Gastroesophageal sphincter (tissue), 4 donors: Measurements from ENCODE around the gene AATK. TPM values are rescaled to one million over a fixed set of nuclear protein-coding genes. Genes with fewer than 3 reads are reported as not detected.

Experiments used
- ATAC-seq: fragments of 150-250 bp; one replicate; pipeline ENCODE4 v1.9.1; 2016; ENCODE audit warnings: mild to moderate bottlenecking, moderate library complexity
- H3K27ac ChIP-seq, 4 donors: fragments of 200-600 bp; sonication (generic) in 3 of 4; 1 replicate in 3 of 4; 2 replicates in 1 of 4; pipeline ENCODE4 v1.5.1; 2016 to 2019
- H3K27me3 ChIP-seq: fragments of 200-600 bp; sonication (generic); one replicate; pipeline ENCODE4 v1.5.1; 2019
- H3K36me3 ChIP-seq, 2 donors: fragments of 200-600 bp; sonication (generic); one replicate each; pipeline ENCODE4 v1.5.1; 2019; ENCODE audit warnings: control low read depth in 1 of 2
- H3K4me1 ChIP-seq, 3 donors: fragments of 200-600 bp; sonication (generic); 1 replicate in 2 of 3; 2 replicates in 1 of 3; pipeline ENCODE4 v1.5.1; 2016 to 2019; ENCODE audit warnings: control low read depth in 2 of 3
- H3K4me3 ChIP-seq, 2 donors: fragments of 200-600 bp; sonication (generic); one replicate each; pipeline ENCODE4 v1.5.1; 2019; ENCODE audit warnings: mild to moderate bottlenecking in 1 of 2, moderate library complexity in 1 of 2
- H3K9me3 ChIP-seq, 3 donors: fragments of 200-600 bp; sonication (generic); one replicate each; pipeline ENCODE4 v1.5.1; 2017 to 2019; ENCODE audit warnings: control low read depth in 2 of 3
- CTCF ChIP-seq, 4 experiments: fragments of 200-600 bp in 2 of 4; fragments of 450-650 bp in 2 of 4; sonication (generic) in 1 of 4; IDR thresholded peaks; one replicate each; pipeline ENCODE4 v1.5.1; 2017 to 2019; ENCODE audit warnings: antibody characterized with exemption in 4 of 4, mild to moderate bottlenecking in 2 of 4, moderate library complexity in 2 of 4
- EP300 ChIP-seq: sonication (generic); formaldehyde crosslinking; IDR thresholded peaks from one replicate; pipeline ENCODE4 v1.6.1; 2017; ENCODE audit warnings: antibody characterized with exemption, mild to moderate bottlenecking
- POLR2A ChIP-seq, 2 donors: fragments of 450-650 bp; IDR thresholded peaks; one replicate each; pipeline ENCODE4 v1.6.1; 2017; ENCODE audit warnings: antibody characterized with exemption in 2 of 2, mild to moderate bottlenecking in 2 of 2, moderate library complexity in 1 of 2
- POLR2AphosphoS5 ChIP-seq: sonication (generic); formaldehyde crosslinking; IDR thresholded peaks from one replicate; pipeline ENCODE4 v1.6.1; 2017; ENCODE audit warnings: antibody characterized with exemption
- WGBS, 2 donors: methylation state at CpG; one replicate each; pipeline ENCODE4 v1.1.5; 2018; ENCODE audit warnings: low coverage in 1 of 2; 5-methylcytosine and 5-hydroxymethylcytosine counted together
- total RNA-seq, 4 donors: library from RNA; depleted of rRNA; stranded (reverse); fragments of >200 nt; gene quantifications; one replicate each; pipeline ENCODE4 v1.1.0, GENCODE V29; 2016

The AATK gene
- total RNA-seq, 4 donors from 2014 or later = 14.5 to 28.0 (median 22.1) TPM

GRCh38 chr17:81171941-81172340, 5.9 kb upstream of the AATK start:
- no peak for ATAC-seq

GRCh38 chr17:81170727-81171494, 4.9 kb upstream of the AATK start:
- Histone ChIP-seq H3K9me3 (peaks cover 0 to 4% (median 0%) of the 10 kb centered on the region in 3 donors), H3K36me3 (no peaks in the 10 kb centered on the region), H3K4me1 (peaks cover 0 to 8% (median 3%) of the 10 kb centered on the region in 3 donors), H3K27me3 (peaks cover 5% of the 10 kb centered on the region), H3K4me3 (no peak overlapping the region), H3K27ac (no peak overlapping the region)
- WGBS, 2 donors = 40% methylated on average over 1 of the region's 15 CpGs; no CpG with 5 or more reads in 1 of the 2 donors
- no peak for TF ChIP-seq POLR2A (IDR thresholded peaks at IDR 0.05)
- TF ChIP-seq EP300 = no peak
- no peak for TF ChIP-seq POLR2AphosphoS5
- TF ChIP-seq CTCF (IDR thresholded peaks at IDR 0.05) = no peak
- no peak for ATAC-seq

More at GRCh38 chr17:81171941-81172340, 5.9 kb upstream of the AATK start:
- Histone ChIP-seq H3K36me3 (no peaks in the 10 kb centered on the region), H3K4me3 (no peak overlapping the region), H3K4me1 (peaks cover 0 to 1% (median 0%) of the 10 kb centered on the region in 3 donors), H3K27me3 (peaks cover 5% of the 10 kb centered on the region), H3K27ac (no peak overlapping the region), H3K9me3 (peaks cover 0 to 4% (median 0%) of the 10 kb centered on the region in 3 donors)
- WGBS, 2 donors = 60 to 63% methylated on average over 4 to 5 of the region's 8 CpGs
- TF ChIP-seq EP300 (no peak), CTCF (IDR thresholded peaks at IDR 0.05) (no peak), POLR2A (IDR thresholded peaks at IDR 0.05) (no peak), POLR2AphosphoS5 (no peak)

DNA sequence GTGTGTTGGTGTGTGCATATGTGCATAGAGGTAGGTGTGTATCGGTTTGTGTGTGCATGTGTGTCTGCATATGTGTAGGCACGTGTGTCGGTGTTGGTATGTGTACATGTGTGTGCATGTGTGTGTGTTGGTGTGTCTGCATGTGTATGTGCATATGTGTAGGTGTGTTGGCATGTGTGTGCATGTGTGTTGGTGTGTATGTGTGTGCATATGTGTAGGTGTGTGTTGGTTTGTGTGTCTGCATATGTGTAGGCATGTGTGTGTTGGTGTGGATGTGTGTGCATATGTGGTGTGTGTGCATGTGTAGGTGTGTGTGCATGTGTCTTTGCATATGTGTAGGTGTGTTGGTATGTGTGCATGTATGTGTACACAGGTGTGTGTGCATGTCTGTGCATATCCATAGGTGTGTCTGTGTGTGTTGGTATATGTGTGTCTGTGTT, 3.9 kb upstream of the AATK start:
- no peak overlapping the region for H3K4me3 ChIP-seq
- 93 to 100% methylated on average over 3 of the region's 3 CpGs for WGBS, 2 donors
- no peaks in the 10 kb centered on the region for H3K9me3 ChIP-seq
- peaks cover 0 to 17% (median 9%) of the 10 kb centered on the region in 3 donors for H3K4me1 ChIP-seq
- no peak for ATAC-seq
- peaks cover 13% of the 10 kb centered on the region for H3K27me3 ChIP-seq
- no peak for TF ChIP-seq POLR2A (IDR thresholded peaks at IDR 0.05)
- no peak for TF ChIP-seq POLR2AphosphoS5
- no peak for TF ChIP-seq EP300
- TF ChIP-seq CTCF (IDR thresholded peaks at IDR 0.05) = no peak
- no peak overlapping the region for H3K27ac ChIP-seq
- no peaks in the 10 kb centered on the region for H3K36me3 ChIP-seq

GRCh38 chr17:81167638-81168037, 1.6 kb upstream of the AATK start:
- TF ChIP-seq POLR2AphosphoS5 = no peak
- no peak for TF ChIP-seq CTCF (IDR thresholded peaks at IDR 0.05)
- H3K27me3 ChIP-seq = peaks cover 15% of the 10 kb centered on the region
- no peaks in the 10 kb centered on the region for H3K9me3 ChIP-seq
- H3K4me1 ChIP-seq = peaks cover 0 to 26% (median 11%) of the 10 kb centered on the region in 3 donors
- no peak for ATAC-seq
- WGBS, 2 donors = no CpG with 5 or more reads among the region's 7 CpGs
- no peak overlapping the region for H3K27ac ChIP-seq
- H3K36me3 ChIP-seq = no peaks in the 10 kb centered on the region
- H3K4me3 ChIP-seq = no peak overlapping the region

GRCh38 chr17:81167194-81167524, 1.1 kb upstream of the AATK start:
- H3K4me1 ChIP-seq = peaks cover 0 to 26% (median 11%) of the 10 kb centered on the region in 3 donors
- 100% methylated on average over 1 to 2 of the region's 4 CpGs for WGBS, 2 donors
- no peak overlapping the region for H3K4me3 ChIP-seq
- peaks cover 15% of the 10 kb centered on the region for H3K27me3 ChIP-seq
- H3K9me3 ChIP-seq = no peaks in the 10 kb centered on the region
- no peaks in the 10 kb centered on the region for H3K36me3 ChIP-seq
- TF ChIP-seq POLR2A (IDR thresholded peaks at IDR 0.05) = no peak
- TF ChIP-seq CTCF (IDR thresholded peaks at IDR 0.05) = no peak
- TF ChIP-seq EP300 = no peak
- TF ChIP-seq POLR2AphosphoS5 = no peak
- no peak for ATAC-seq
- H3K27ac ChIP-seq = no peak overlapping the region
